Progenitor cell of endocrine pancreas (in vitro differentiated cells): ENCODE results near the gene ADCY10. TPM values are rescaled to one million over a fixed set of nuclear protein-coding genes. Genes with fewer than 3 reads are reported as not detected.
"Not testable (repeated sequence)": the region's sequence is repeated elsewhere in the genome, so short reads cannot be mapped to it uniquely, and the experiment has no call there.

Source experiments
- DNase-seq: peaks from one replicate; pipeline ENCODE4 v3.0.0; 2021; ENCODE audit warnings: low spot score; ENCODE audit not compliant: unreplicated experiment
- H3K27ac Mint-ChIP-seq: 2 replicates; pipeline ENCODE4 v1.8.0; 2021; ENCODE audit warnings: mild to moderate bottlenecking, moderate library complexity, mixed read lengths
- H3K27me3 Mint-ChIP-seq: 2 replicates; pipeline ENCODE4 v1.8.0; 2021; ENCODE audit warnings: mixed read lengths
- H3K36me3 Mint-ChIP-seq: 2 replicates; pipeline ENCODE4 v1.8.0; 2022; ENCODE audit warnings: mixed read lengths; ENCODE audit not compliant: insufficient read depth
- H3K4me1 Mint-ChIP-seq: 2 replicates; pipeline ENCODE4 v1.8.0; 2021; ENCODE audit warnings: low read depth, mixed read lengths
- H3K4me3 Mint-ChIP-seq: 2 replicates; pipeline ENCODE4 v1.8.0; 2021; ENCODE audit warnings: low read depth, mild to moderate bottlenecking, moderate library complexity, mixed read lengths
- H3K9me3 Mint-ChIP-seq: 2 replicates; pipeline ENCODE4 v1.8.0; 2021; ENCODE audit warnings: low read depth, mixed read lengths
- CTCF ChIP-seq: fragments of 200-600 bp; sonication (generic); IDR thresholded peaks from one replicate; pipeline ENCODE4 v1.5.0; 2021; ENCODE audit warnings: antibody characterized with exemption, mild to moderate bottlenecking; ENCODE audit not compliant: unreplicated experiment
- total RNA-seq: library from RNA; stranded (reverse); gene quantifications from 2 replicates; pipeline ENCODE4 v1.2.1, GENCODE V29; 2021

ADCY10 gene
- total RNA-seq, 1 donor from 2014 or later, result 0.60 TPM

GRCh38 chr1:167876597-167877175 is 37.2 kb downstream of the ADCY10 start:
- Mint-ChIP-seq H3K36me3 (no peaks in the 10 kb centered on the region), H3K27me3 (no peaks in the 10 kb centered on the region), H3K4me3 (no peak overlapping the region), H3K9me3 (no peaks in the 10 kb centered on the region), H3K27ac (no peak overlapping the region), H3K4me1 (peaks cover 1% of the 10 kb centered on the region)
- TF ChIP-seq CTCF, result no peak
- DNase-seq, result no peak

- DNase-seq, result no peak
- no peaks in the 10 kb centered on the region for H3K36me3 Mint-ChIP-seq
- H3K27ac Mint-ChIP-seq, result no peak overlapping the region
- no peaks in the 10 kb centered on the region for H3K9me3 Mint-ChIP-seq
- H3K4me1 Mint-ChIP-seq, result peaks cover 25% of the 10 kb centered on the region
- H3K4me3 Mint-ChIP-seq, result no peak overlapping the region
- H3K27me3 Mint-ChIP-seq, result no peaks in the 10 kb centered on the region
- TF ChIP-seq CTCF, result no peak
Observed at GRCh38 chr1:167871331-167871730, 42.6 kb downstream of the ADCY10 start.

GRCh38 chr1:167869157-167870001 is 44.6 kb downstream of the ADCY10 start:
- H3K4me3 Mint-ChIP-seq, result peak overlapping the region; percentile 30
- H3K27ac Mint-ChIP-seq, result peak overlapping the region; percentile 87
- H3K36me3 Mint-ChIP-seq, DNase-seq, H3K27me3 Mint-ChIP-seq, H3K9me3 Mint-ChIP-seq: not testable (repeated sequence)
- H3K4me1 Mint-ChIP-seq, result peaks cover 29% of the 10 kb centered on the region

GRCh38 chr1:167866739-167867414 is 47.1 kb downstream of the ADCY10 start:
- H3K27ac Mint-ChIP-seq, H3K36me3 Mint-ChIP-seq: not testable (repeated sequence)
- H3K4me1 Mint-ChIP-seq, result peaks cover 30% of the 10 kb centered on the region

GRCh38 chr1:167866326-167866725 is 47.6 kb downstream of the ADCY10 start:
- H3K9me3 Mint-ChIP-seq, H3K36me3 Mint-ChIP-seq, DNase-seq, H3K27ac Mint-ChIP-seq, H3K4me3 Mint-ChIP-seq, H3K27me3 Mint-ChIP-seq: not testable (repeated sequence)
- peaks cover 29% of the 10 kb centered on the region for H3K4me1 Mint-ChIP-seq

More at GRCh38 chr1:167866739-167867414, 47.1 kb downstream of the ADCY10 start:
- DNase-seq, H3K4me3 Mint-ChIP-seq, H3K27me3 Mint-ChIP-seq, H3K9me3 Mint-ChIP-seq: not testable (repeated sequence)

- H3K9me3 Mint-ChIP-seq, result not testable (repeated sequence)
Observed at GRCh38 chr1:167865804-167866308, 48.1 kb downstream of the ADCY10 start.

GRCh38 chr1:167865193-167865592 is 48.7 kb downstream of the ADCY10 start:
- not testable (repeated sequence) for H3K27ac Mint-ChIP-seq, H3K36me3 Mint-ChIP-seq, H3K27me3 Mint-ChIP-seq, H3K4me3 Mint-ChIP-seq, DNase-seq, H3K9me3 Mint-ChIP-seq
- peaks cover 27% of the 10 kb centered on the region for H3K4me1 Mint-ChIP-seq

More at GRCh38 chr1:167865804-167866308, 48.1 kb downstream of the ADCY10 start:
- H3K4me3 Mint-ChIP-seq, DNase-seq, H3K27ac Mint-ChIP-seq, H3K27me3 Mint-ChIP-seq, H3K36me3 Mint-ChIP-seq: not testable (repeated sequence)
- H3K4me1 Mint-ChIP-seq, result peaks cover 29% of the 10 kb centered on the region
